Measurements from ENCODE around the gene MYO15B. TPM values are rescaled to one million over a fixed set of nuclear protein-coding genes. Genes with fewer than 3 reads are reported as not detected.

The MYO15B gene
- total RNA-seq, 1 experiment from 2014 or later = 8.0 TPM

DNA sequence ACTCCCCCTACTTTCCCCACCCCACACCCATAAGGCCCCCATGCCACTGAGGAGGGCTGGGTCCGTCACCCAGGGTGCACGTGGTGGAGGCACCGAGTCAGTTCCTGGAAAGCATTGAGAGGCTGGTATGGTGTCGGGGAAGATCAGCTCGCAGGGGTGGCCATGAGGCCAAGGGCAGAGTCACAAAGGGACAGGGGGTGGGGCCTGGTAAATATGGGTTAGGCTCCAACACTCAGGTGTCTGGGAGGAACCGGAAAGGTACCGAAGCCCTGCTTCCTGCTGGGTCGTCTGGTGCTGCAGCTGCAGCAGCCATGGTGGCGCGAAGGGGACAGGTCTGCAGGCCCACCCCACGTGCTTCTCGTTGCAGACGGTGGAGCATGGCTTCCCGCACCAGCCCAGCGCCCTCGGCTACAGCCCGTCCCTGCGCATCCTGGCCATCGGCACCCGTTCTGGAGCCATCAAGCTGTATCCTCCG is 31.9 kb upstream of the MYO15B start:
- Histone ChIP-seq H4K20me1 (ENCODE audit: insufficient read depth, low read depth, low read length) (no peaks in the 10 kb centered on the region), H3K4me1 (ENCODE audit: low read length) (no peaks in the 10 kb centered on the region), H3K9me2 (replicated peaks; ENCODE audit: insufficient read depth, low read length) (no peaks in the 10 kb centered on the region), H3K36me3 (ENCODE audit: insufficient read depth, low read length) (no peaks in the 10 kb centered on the region), H3K9me3 (ENCODE audit: low read length) (no peaks in the 10 kb centered on the region), H3K79me2 (ENCODE audit: low read length) (no peaks in the 10 kb centered on the region), H3K27me3 (ENCODE audit: low read length) (no peaks in the 10 kb centered on the region), H3K9ac (ENCODE audit: low read length) (no peak overlapping the region), H3K27ac (ENCODE audit: low read length) (no peak overlapping the region), H3K4me3 (ENCODE audit: low read length) (no peak overlapping the region), H3K4me2 (ENCODE audit: low read depth, low read length, poor library complexity, severe bottlenecking) (no peak overlapping the region), H2AFZ (ENCODE audit: low read length) (no peak overlapping the region)
- DNase-seq = no peak

DNA sequence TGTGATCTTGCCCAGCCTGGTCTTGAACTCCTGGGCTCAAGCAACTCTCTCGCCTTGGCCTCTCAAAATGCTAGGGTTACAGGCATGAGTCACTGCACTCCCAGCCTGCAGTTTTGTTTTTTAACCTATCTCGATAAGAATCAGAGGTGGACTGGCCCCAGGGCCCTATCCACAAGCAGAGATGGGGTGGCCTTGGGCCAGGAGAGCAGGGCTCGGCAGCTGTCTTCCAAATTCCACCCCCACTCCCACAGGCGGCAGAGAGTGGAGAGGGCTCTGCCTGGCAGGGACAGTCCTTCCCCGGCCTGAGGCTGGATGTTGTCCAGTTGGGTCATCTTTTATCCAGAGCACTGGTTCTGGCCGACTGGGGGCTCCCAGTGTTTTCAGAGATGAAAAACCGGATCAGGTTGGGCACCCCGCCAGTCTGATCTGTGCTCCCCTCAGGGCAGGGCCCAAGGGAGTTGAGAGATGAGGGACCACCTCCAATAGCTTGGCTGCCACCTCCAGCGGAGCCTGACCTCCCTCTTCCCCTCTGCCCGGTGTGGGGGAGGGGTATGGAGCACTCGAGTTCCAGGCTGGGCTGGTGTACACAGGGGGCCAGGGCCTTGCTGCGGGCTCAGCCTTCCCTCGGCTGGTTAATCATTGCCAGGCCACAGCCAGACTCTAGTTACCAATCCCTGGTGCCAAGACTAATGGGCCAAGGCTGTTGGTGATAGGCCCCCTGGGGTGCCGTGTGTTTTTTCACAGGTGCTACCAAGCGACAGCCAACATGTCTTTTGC is 30.3 kb upstream of the MYO15B start:
- H3K79me2 ChIP-seq (ENCODE audit: low read length) = no peaks in the 10 kb centered on the region
- H4K20me1 ChIP-seq (ENCODE audit: insufficient read depth, low read depth, low read length) = no peaks in the 10 kb centered on the region
- no peak for DNase-seq
- no peaks in the 10 kb centered on the region for H3K9me3 ChIP-seq (ENCODE audit: low read length)
- H2AFZ ChIP-seq (ENCODE audit: low read length) = no peak overlapping the region
- no peak overlapping the region for H3K9ac ChIP-seq (ENCODE audit: low read length)
- H3K4me1 ChIP-seq (ENCODE audit: low read length) = no peaks in the 10 kb centered on the region
- H3K9me2 ChIP-seq (replicated peaks; ENCODE audit: insufficient read depth, low read length) = no peaks in the 10 kb centered on the region
- H3K36me3 ChIP-seq (ENCODE audit: insufficient read depth, low read length) = no peaks in the 10 kb centered on the region
- no peaks in the 10 kb centered on the region for H3K27me3 ChIP-seq (ENCODE audit: low read length)
- H3K27ac ChIP-seq (ENCODE audit: low read length) = no peak overlapping the region
- no peak overlapping the region for H3K4me2 ChIP-seq (ENCODE audit: low read depth, low read length, poor library complexity, severe bottlenecking)
- H3K4me3 ChIP-seq (ENCODE audit: low read length) = no peak overlapping the region

DNA sequence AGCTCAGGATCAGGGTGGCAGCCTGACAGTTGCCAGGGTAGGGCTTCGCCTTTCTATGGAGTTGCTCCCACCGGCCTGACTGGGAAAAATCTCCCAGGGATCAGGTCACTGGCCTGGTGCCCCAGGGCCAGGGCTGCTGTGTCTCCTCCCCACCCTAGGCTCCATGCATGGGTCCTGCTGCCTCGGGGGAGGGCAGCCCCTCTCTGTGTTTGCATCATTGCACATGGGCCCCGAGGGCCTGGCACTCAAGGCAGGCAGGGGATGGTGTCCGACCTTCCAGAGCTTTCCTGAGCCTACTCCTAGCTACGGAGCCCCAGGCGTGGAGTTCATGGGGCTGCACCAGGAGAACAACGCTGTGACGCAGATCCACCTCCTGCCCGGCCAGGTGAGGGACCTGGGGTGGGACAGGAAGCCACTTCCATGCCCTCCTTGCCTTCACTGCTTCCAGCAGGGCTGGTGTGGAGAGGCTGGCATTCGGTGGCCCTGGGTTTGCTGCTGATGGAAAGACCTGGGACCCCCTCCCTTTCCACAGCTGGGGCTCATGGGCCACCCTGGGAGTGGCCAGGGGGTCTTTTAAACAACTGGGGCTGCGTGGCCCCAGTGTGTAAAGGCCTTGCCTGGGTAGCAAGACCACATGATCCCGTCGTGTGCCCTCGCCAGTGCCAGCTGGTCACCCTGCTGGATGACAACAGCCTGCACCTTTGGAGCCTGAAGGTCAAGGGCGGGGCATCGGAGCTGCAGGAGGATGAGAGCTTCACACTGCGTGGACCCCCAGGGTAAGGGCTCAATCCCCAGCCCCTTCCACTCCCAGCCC is 29.5 kb upstream of the MYO15B start:
- Histone ChIP-seq H3K9me2 (replicated peaks; ENCODE audit: insufficient read depth, low read length) (no peaks in the 10 kb centered on the region), H3K9ac (ENCODE audit: low read length) (no peak overlapping the region), H2AFZ (ENCODE audit: low read length) (no peak overlapping the region)

DNA sequence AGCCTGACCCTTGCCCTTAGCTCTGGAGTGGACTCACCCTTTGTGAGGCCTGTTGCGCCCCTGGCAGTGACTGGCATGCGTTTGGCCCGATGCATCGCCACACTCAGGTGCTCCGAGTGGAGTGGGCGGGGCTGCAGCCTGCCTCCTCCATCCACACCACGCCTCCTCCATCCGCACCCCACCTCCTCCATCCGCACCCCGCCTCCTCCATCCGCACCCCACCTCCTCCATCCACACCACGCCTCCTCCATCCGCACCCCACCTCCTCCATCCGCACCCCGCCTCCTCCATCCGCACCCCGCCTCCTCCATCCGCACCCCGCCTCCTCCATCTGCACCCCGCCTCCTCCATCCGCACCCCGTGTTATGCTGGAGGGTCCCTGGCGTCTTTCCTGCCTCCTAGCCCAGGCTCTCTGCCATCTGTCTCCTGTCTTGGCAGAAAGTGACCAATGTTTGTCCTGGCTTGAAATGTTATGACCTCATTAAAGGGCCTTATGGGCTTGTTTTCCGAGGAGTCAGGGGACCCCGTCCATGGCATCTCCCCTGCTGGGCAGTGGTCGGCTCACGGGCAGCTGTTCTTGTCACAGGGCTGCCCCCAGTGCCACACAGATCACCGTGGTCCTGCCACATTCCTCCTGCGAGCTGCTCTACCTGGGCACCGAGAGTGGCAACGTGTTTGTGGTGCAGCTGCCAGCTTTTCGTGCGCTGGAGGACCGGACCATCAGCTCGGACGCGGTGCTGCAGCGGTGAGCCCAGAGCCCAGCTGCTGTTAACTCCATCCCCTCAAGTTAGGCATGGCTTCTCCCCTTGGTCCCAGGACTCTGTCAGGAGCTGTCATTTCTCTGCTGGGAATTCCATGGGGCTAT is 28.7 kb upstream of the MYO15B start:
- no peak overlapping the region for H3K27ac ChIP-seq (ENCODE audit: low read length)
- H3K27me3 ChIP-seq (ENCODE audit: low read length) = no peaks in the 10 kb centered on the region
- no peaks in the 10 kb centered on the region for H3K36me3 ChIP-seq (ENCODE audit: insufficient read depth, low read length)
- no peaks in the 10 kb centered on the region for H3K79me2 ChIP-seq (ENCODE audit: low read length)
- H3K4me2 ChIP-seq (ENCODE audit: low read depth, low read length, poor library complexity, severe bottlenecking) = no peak overlapping the region
- H4K20me1 ChIP-seq (ENCODE audit: insufficient read depth, low read depth, low read length) = no peaks in the 10 kb centered on the region
- no peak overlapping the region for H3K4me3 ChIP-seq (ENCODE audit: low read length)
- H2AFZ ChIP-seq (ENCODE audit: low read length) = no peak overlapping the region
- H3K9me3 ChIP-seq (ENCODE audit: low read length) = no peaks in the 10 kb centered on the region
- no peak overlapping the region for H3K9ac ChIP-seq (ENCODE audit: low read length)
- no peaks in the 10 kb centered on the region for H3K4me1 ChIP-seq (ENCODE audit: low read length)
- H3K9me2 ChIP-seq (replicated peaks; ENCODE audit: insufficient read depth, low read length) = no peaks in the 10 kb centered on the region
- no peak for DNase-seq

More for the DNA sequence above, 29.5 kb upstream of the MYO15B start:
- Histone ChIP-seq H3K36me3 (ENCODE audit: insufficient read depth, low read length) (no peaks in the 10 kb centered on the region), H3K9me3 (ENCODE audit: low read length) (no peaks in the 10 kb centered on the region), H3K4me1 (ENCODE audit: low read length) (no peaks in the 10 kb centered on the region), H4K20me1 (ENCODE audit: insufficient read depth, low read depth, low read length) (no peaks in the 10 kb centered on the region), H3K79me2 (ENCODE audit: low read length) (no peaks in the 10 kb centered on the region), H3K27ac (ENCODE audit: low read length) (no peak overlapping the region), H3K27me3 (ENCODE audit: low read length) (no peaks in the 10 kb centered on the region), H3K4me3 (ENCODE audit: low read length) (no peak overlapping the region), H3K4me2 (ENCODE audit: low read depth, low read length, poor library complexity, severe bottlenecking) (no peak overlapping the region)
- no peak for DNase-seq

DNA sequence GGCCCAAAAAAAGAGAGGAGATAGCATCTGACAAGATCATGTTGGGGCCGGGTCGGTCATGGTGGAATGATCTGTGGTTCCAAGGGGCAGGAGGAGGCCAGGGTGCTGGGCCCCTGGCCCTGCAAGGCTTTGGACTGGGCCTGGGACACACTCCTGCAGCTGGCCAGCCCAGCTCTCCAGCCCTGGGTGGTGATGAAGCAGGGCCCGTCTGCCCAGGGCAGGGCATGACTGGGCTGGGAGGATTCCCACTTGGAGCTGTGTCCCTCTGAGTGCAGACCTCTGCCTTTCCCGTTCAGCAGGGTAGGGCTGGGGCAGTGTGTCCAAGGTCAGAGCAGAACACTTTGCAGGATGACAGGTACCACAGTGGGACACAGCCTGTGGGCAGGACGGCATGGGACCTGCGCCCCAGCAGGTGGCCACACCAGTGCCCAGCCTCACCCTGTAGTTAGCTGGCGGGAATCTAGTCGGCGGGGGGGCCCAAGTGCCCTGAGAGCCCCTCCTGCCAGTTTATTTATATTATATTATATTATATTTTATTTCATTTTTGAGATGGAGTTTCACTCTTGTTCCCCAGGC is 27.6 kb upstream of the MYO15B start:
- no peak overlapping the region for H3K27ac ChIP-seq (ENCODE audit: low read length)

DNA sequence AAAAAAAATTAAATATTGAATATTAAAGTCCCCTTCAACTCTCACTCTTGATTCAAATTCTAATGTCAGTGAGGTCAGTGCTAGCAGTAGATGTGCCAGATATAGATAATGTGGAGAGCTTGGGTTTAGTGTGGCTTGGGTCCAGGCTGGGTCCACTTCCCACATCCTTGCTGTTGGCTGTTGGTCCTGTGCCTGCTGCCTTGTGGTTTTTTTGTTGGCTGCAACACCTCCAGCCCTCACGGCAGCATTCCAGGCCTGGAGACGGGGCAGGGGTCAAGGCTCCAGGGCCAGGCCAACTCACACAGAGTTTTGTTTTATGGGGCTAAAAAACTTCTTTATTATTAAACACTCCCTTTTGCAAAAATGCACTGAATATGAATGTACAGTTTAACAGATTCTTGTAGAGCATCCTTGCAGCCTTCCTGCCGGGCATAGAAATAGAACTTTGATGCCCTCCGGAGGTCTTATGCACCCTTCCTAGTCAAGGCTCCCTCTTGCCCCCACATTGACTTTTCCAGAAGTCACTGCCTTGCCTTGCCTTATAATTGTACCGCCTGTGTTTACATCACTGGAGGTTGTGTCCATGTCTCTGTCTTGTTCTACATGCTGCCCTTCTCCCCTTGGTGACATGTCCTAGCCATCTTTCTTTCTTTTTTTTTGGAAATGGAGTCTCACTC is 25.5 kb upstream of the MYO15B start:
- Histone ChIP-seq H3K9ac (ENCODE audit: low read length) (no peak overlapping the region), H3K79me2 (ENCODE audit: low read length) (no peaks in the 10 kb centered on the region), H2AFZ (ENCODE audit: low read length) (no peak overlapping the region), H3K27me3 (ENCODE audit: low read length) (no peaks in the 10 kb centered on the region), H3K9me2 (replicated peaks; ENCODE audit: insufficient read depth, low read length) (no peaks in the 10 kb centered on the region), H4K20me1 (ENCODE audit: insufficient read depth, low read depth, low read length) (no peaks in the 10 kb centered on the region), H3K27ac (ENCODE audit: low read length) (no peak overlapping the region), H3K4me2 (ENCODE audit: low read depth, low read length, poor library complexity, severe bottlenecking) (no peak overlapping the region), H3K9me3 (ENCODE audit: low read length) (no peaks in the 10 kb centered on the region), H3K4me1 (ENCODE audit: low read length) (peaks cover 8% of the 10 kb centered on the region), H3K4me3 (ENCODE audit: low read length) (no peak overlapping the region), H3K36me3 (ENCODE audit: insufficient read depth, low read length) (no peaks in the 10 kb centered on the region)
- no peak for DNase-seq

More for the DNA sequence above, 27.6 kb upstream of the MYO15B start:
- H3K4me2 ChIP-seq (ENCODE audit: low read depth, low read length, poor library complexity, severe bottlenecking) = no peak overlapping the region
- H3K9me2 ChIP-seq (replicated peaks; ENCODE audit: insufficient read depth, low read length) = no peaks in the 10 kb centered on the region
- no peak overlapping the region for H3K9ac ChIP-seq (ENCODE audit: low read length)
- no peak overlapping the region for H3K4me3 ChIP-seq (ENCODE audit: low read length)
- no peak overlapping the region for H2AFZ ChIP-seq (ENCODE audit: low read length)
- H3K27me3 ChIP-seq (ENCODE audit: low read length) = no peaks in the 10 kb centered on the region
- no peaks in the 10 kb centered on the region for H3K4me1 ChIP-seq (ENCODE audit: low read length)
- H3K9me3 ChIP-seq (ENCODE audit: low read length) = no peaks in the 10 kb centered on the region
- no peaks in the 10 kb centered on the region for H4K20me1 ChIP-seq (ENCODE audit: insufficient read depth, low read depth, low read length)
- no peaks in the 10 kb centered on the region for H3K36me3 ChIP-seq (ENCODE audit: insufficient read depth, low read length)
- H3K79me2 ChIP-seq (ENCODE audit: low read length) = no peaks in the 10 kb centered on the region
- DNase-seq = no peak

DNA sequence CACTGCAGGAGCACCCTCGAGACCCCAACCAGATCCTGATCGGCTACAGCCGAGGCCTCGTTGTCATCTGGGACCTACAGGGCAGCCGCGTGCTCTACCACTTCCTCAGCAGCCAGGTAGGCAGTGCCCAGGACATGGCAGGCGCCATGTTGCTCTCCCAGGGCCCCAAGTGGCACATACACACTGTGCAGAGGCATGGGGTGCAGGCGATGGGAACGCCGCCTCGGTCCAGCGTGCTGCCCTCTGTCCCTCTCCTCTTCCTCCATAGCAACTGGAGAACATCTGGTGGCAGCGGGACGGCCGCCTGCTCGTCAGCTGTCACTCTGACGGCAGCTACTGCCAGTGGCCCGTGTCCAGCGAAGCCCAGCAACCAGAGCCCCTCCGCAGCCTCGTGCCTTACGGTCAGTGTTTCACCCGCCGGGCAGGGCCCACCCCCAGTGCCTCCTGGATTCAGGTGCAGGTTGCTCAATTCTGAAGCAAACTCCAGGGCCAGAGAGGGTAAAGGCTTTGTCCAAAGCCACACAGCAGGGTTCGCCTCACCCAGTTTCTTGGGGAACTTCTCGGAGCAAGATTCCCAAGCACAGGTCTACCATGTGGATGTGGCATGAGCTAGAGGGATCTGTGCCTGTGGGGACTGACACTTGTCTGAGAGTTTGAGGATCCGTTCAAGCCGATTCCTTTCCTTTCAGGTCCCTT is 24.4 kb upstream of the MYO15B start:
- no peak overlapping the region for H2AFZ ChIP-seq (ENCODE audit: low read length)
- no peaks in the 10 kb centered on the region for H3K9me2 ChIP-seq (replicated peaks; ENCODE audit: insufficient read depth, low read length)
- no peaks in the 10 kb centered on the region for H4K20me1 ChIP-seq (ENCODE audit: insufficient read depth, low read depth, low read length)
- no peak overlapping the region for H3K9ac ChIP-seq (ENCODE audit: low read length)
- H3K27ac ChIP-seq (ENCODE audit: low read length) = no peak overlapping the region
- no peak for DNase-seq
- no peak overlapping the region for H3K4me2 ChIP-seq (ENCODE audit: low read depth, low read length, poor library complexity, severe bottlenecking)
- no peaks in the 10 kb centered on the region for H3K79me2 ChIP-seq (ENCODE audit: low read length)
- no peaks in the 10 kb centered on the region for H3K36me3 ChIP-seq (ENCODE audit: insufficient read depth, low read length)
- no peaks in the 10 kb centered on the region for H3K27me3 ChIP-seq (ENCODE audit: low read length)
- peaks cover 8% of the 10 kb centered on the region for H3K4me1 ChIP-seq (ENCODE audit: low read length)
- H3K4me3 ChIP-seq (ENCODE audit: low read length) = no peak overlapping the region
- no peaks in the 10 kb centered on the region for H3K9me3 ChIP-seq (ENCODE audit: low read length)
